Esophagus squamous epithelium (tissue), 5 donors: ENCODE measurements around the gene ANTXR1. TPM values are rescaled to one million over a fixed set of nuclear protein-coding genes. Genes with fewer than 3 reads are reported as not detected.

Experiments used
- DNase-seq: peaks from one replicate; lab custom pipeline; 2025; lab: John Stamatoyannopoulos, UW
- H3K27ac ChIP-seq, 4 donors: fragments of 200-600 bp; sonication (generic); one replicate each; pipeline ENCODE4 v1.5.1; 2016 to 2019; ENCODE audit warnings: mild to moderate bottlenecking in 1 of 4
- H3K27me3 ChIP-seq, 4 donors: fragments of 200-600 bp; sonication (generic); 1 replicate in 3 of 4; 2 replicates in 1 of 4; pipeline versions ENCODE4 v1.5.1 to v1.6.0; 2017 to 2021; ENCODE audit warnings: antibody characterized with exemption in 1 of 4
- H3K36me3 ChIP-seq, 3 donors: fragments of 200-600 bp; sonication (generic); one replicate each; pipeline ENCODE4 v1.5.1; 2016 to 2019
- H3K4me1 ChIP-seq, 3 donors: fragments of 200-600 bp; sonication (generic); one replicate each; pipeline ENCODE4 v1.5.1; 2017 to 2019
- H3K4me3 ChIP-seq, 4 donors: fragments of 200-600 bp; sonication (generic); 1 replicate in 3 of 4; 2 replicates in 1 of 4; pipeline ENCODE4 v1.5.1; 2016 to 2019; ENCODE audit warnings: mild to moderate bottlenecking in 2 of 4, moderate library complexity in 1 of 4
- H3K9me3 ChIP-seq, 3 donors: fragments of 200-600 bp; sonication (generic); one replicate each; pipeline ENCODE4 v1.5.1; 2016 to 2019
- POLR2A ChIP-seq, 4 donors: fragments of 450-650 bp; IDR thresholded peaks; one replicate each; pipeline ENCODE4 v1.6.1; 2017; ENCODE audit warnings: antibody characterized with exemption in 4 of 4, mild to moderate bottlenecking in 4 of 4, moderate library complexity in 3 of 4
- WGBS, 2 donors: methylation state at CpG; one replicate each; pipeline ENCODE4 v1.1.5; 2018; 5-methylcytosine and 5-hydroxymethylcytosine counted together
- intact Hi-C: fragments of 100-400 bp; cut with DNase I; formaldehyde crosslinking; loops from one replicate; pipeline ENCODE4 v1.15.0; 2022
- total RNA-seq, 4 donors: library from RNA; depleted of rRNA; stranded (reverse); fragments of >200 nt; gene quantifications; one replicate each; pipeline ENCODE4 v1.1.0, GENCODE V29; 2016
- TF ChIP-seq, protein P1 (sequence below), 6 experiments: fragments of 450-650 bp in 4 of 6; fragments of 200-600 bp in 2 of 6; sonication (generic) in 2 of 6; IDR thresholded peaks; one replicate each; pipeline ENCODE4 v1.5.1; 2016 to 2019; ENCODE audit warnings: antibody characterized with exemption in 6 of 6, mild to moderate bottlenecking in 4 of 6, moderate library complexity in 4 of 6
- donor health status: DM: yes; HTN: yes; CAD: no.

ANTXR1 gene
- total RNA-seq, 4 donors from 2014 or later: 7.8 to 50.9 (median 17.3) TPM

DNA sequence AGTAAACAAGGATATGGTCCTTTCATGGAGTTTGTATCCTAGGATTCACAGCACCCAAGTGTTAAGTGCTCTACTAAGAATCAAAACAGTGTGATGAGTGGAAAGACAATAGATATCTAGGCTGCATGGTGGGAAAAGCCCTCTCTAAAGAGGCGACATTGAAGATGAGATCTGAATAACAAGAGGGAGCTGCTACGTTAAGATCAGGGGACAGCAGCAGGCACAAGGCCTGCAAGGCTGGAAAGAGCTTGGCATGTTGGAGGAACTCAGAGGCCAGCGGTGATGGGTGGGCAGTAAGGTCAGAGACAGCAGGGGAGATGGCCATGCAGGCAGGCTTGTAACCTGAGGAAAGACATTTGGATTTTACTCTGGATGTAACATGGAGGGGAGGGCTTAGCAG is 196.5 kb downstream of the ANTXR1 start:
- WGBS, 2 donors: 83 to 97% methylated on average over 3 of the region's 3 CpGs
- no peaks in the 10 kb centered on the region for H3K27me3 ChIP-seq
- no peak overlapping the region for H3K4me3 ChIP-seq
- H3K4me1 ChIP-seq: peaks cover 0 to 15% (median 1%) of the 10 kb centered on the region in 3 donors
- TF ChIP-seq, protein P1, sequence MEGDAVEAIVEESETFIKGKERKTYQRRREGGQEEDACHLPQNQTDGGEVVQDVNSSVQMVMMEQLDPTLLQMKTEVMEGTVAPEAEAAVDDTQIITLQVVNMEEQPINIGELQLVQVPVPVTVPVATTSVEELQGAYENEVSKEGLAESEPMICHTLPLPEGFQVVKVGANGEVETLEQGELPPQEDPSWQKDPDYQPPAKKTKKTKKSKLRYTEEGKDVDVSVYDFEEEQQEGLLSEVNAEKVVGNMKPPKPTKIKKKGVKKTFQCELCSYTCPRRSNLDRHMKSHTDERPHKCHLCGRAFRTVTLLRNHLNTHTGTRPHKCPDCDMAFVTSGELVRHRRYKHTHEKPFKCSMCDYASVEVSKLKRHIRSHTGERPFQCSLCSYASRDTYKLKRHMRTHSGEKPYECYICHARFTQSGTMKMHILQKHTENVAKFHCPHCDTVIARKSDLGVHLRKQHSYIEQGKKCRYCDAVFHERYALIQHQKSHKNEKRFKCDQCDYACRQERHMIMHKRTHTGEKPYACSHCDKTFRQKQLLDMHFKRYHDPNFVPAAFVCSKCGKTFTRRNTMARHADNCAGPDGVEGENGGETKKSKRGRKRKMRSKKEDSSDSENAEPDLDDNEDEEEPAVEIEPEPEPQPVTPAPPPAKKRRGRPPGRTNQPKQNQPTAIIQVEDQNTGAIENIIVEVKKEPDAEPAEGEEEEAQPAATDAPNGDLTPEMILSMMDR (IDR thresholded peaks at IDR 0.05): no peak
- TF ChIP-seq POLR2A (IDR thresholded peaks at IDR 0.05): no peak
- H3K9me3 ChIP-seq: no peaks in the 10 kb centered on the region
- intact Hi-C loops: no loop called here
- DNase-seq: no peak
- H3K36me3 ChIP-seq: no peaks in the 10 kb centered on the region
- H3K27ac ChIP-seq: no peak overlapping the region

DNA sequence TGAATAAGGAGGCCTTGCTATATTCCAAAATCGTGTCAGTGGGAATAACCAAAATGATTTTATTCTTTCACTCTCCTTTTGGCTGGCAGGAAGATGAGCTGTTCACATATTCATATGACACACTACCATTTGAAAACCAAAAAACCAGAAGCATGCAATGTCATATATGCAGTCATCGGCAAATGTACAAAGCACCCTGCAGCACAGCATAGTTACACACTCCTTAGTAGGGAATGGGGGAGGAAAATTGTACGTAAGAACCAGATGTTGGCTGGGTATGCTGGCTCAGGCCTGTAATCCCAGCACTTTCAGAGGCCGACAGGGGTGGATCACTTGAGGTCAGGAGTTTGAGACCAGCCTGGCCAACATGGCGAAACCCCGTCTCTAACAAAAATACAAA is 197.4 kb downstream of the ANTXR1 start:
- H3K27ac ChIP-seq: no peak overlapping the region
- TF ChIP-seq POLR2A (IDR thresholded peaks at IDR 0.05): no peak
- TF ChIP-seq, protein P1 (IDR thresholded peaks at IDR 0.05): no peak
- H3K27me3 ChIP-seq: no peaks in the 10 kb centered on the region
- no peak for DNase-seq
- 79 to 94% methylated on average over 6 of the region's 6 CpGs for WGBS, 2 donors
- H3K9me3 ChIP-seq: no peaks in the 10 kb centered on the region
- no peak overlapping the region for H3K4me3 ChIP-seq
- H3K4me1 ChIP-seq: peaks cover 0 to 24% (median 3%) of the 10 kb centered on the region in 3 donors
- intact Hi-C loops: no loop called here
- H3K36me3 ChIP-seq: no peaks in the 10 kb centered on the region

DNA sequence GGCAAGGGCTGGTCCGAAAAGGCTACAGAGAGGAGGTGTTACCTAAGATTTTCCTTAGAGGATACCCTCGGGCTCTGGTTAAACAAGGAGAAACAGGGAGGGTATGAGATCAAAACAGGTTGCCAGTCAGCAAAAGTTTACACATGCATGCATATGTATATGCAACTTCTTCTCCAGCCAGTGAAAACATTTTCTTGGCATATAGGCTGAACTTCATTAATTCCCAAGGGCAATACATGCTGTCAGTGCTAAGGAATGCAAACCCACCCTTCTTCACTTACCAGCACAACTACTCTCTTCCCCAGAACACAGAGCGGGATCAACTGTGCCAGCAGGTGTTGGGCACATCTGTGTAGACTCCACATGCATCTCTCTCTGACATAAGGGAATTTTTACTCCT is 198.1 kb downstream of the ANTXR1 start:
- TF ChIP-seq, protein P1 (IDR thresholded peaks at IDR 0.05): no peak
- TF ChIP-seq POLR2A (IDR thresholded peaks at IDR 0.05): no peak
- Histone ChIP-seq H3K4me1 (peaks cover 0 to 24% (median 3%) of the 10 kb centered on the region in 3 donors), H3K4me3 (no peak overlapping the region), H3K36me3 (no peaks in the 10 kb centered on the region), H3K27me3 (no peaks in the 10 kb centered on the region), H3K9me3 (no peaks in the 10 kb centered on the region), H3K27ac (no peak overlapping the region)
- DNase-seq: no peak
- intact Hi-C loops: no loop called here
- 76 to 83% methylated on average over 3 of the region's 3 CpGs for WGBS, 2 donors

DNA sequence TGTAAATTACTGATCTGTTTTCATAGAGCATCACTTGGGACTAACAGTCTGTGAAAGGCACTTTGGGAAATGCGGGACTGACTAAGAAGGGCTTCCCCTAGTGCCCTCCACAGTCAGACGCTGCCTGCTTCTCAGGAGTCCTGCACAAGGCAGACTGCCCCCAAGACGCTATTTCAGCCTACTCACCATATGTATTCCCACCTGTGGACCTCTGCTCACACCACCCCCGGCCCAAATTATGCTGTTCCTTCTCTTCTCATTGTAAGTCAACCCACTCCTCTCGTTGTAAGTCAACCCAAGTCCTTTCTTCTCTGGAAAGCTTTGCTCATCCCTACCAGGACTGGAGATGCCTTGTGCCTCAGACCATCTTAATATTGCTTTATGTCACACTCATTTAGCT is 198.7 kb downstream of the ANTXR1 start:
- WGBS, 2 donors: 78 to 91% methylated on average over 5 of the region's 5 CpGs
- Histone ChIP-seq H3K9me3 (no peaks in the 10 kb centered on the region), H3K27ac (no peak overlapping the region), H3K27me3 (no peaks in the 10 kb centered on the region), H3K36me3 (no peaks in the 10 kb centered on the region), H3K4me3 (no peak overlapping the region), H3K4me1 (peaks cover 0 to 29% (median 3%) of the 10 kb centered on the region in 3 donors)
- TF ChIP-seq POLR2A (IDR thresholded peaks at IDR 0.05): no peak
- TF ChIP-seq, protein P1 (IDR thresholded peaks at IDR 0.05): no peak
- DNase-seq: no peak
- intact Hi-C loops: no loop called here

DNA sequence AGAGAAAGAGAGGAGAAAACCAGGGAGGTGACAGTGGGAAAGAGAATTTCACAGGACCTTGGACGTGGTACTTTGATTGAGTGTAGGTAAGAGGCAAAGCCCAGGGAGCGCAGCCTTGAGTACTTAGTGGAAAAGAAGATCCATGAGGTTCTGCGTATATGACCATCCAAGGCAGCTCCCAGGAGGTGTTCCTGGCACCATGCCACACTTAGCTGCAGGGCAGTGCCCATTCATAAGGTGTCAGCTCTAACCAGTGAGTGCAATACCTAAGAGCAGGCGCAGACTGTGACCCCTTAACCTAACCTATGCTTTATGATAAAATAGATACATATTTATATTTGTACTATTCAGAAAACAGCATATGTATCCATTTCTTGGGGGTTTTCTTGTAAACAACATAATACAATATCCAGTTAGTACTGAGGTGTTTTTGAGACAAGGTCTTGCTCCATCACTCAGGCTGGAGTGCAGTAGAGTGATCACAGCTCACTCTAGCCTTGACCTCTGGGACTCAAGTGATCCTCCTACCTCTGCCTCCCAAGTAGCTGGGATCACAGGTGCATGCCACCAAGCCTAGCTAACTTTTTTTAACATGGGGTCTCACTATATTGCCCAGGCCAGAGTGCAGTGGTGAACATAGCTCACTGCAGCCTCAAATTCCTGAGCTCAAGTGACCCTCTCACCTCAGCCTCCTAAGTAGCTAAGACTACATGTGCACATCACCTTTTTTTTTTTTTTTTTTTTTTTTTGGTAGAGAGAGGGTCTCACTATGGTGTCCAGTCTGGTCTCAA is 199.5 kb downstream of the ANTXR1 start:
- Histone ChIP-seq H3K36me3 (no peaks in the 10 kb centered on the region), H3K27ac (no peak overlapping the region), H3K4me3 (no peak overlapping the region), H3K9me3 (no peaks in the 10 kb centered on the region), H3K4me1 (peaks cover 0 to 35% (median 3%) of the 10 kb centered on the region in 3 donors), H3K27me3 (no peaks in the 10 kb centered on the region)
- intact Hi-C loops: no loop called here
- WGBS, 2 donors: 87 to 91% methylated on average over 4 of the region's 4 CpGs
- no peak for DNase-seq
- no peak for TF ChIP-seq POLR2A (IDR thresholded peaks at IDR 0.05)
- TF ChIP-seq, protein P1 (IDR thresholded peaks at IDR 0.05): no peak
